ENCODE measurements around the gene MIPEP.

DNA sequence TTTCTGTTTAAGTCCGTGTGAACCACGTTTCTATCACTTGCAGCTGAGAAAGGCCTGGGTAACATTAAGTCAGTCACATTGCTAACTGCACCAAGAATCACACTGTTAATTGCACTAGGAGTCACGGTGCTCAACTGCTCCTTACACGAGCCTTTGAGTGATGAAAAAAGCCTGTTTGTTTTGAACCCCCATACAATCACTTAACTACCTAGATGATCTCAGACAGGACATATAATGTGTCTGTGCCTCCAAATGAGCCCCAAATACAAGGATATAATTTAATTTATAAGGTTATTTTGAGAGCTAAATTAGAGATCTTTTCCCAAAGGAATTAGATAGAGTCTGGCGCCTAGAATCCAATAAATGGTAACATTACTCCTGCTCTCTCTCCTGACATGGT, 84.1 kb downstream of the MIPEP start:
- no peak for TF ChIP-seq EZH2phosphoT487 (IDR thresholded peaks at IDR 0.05; ENCODE audit: insufficient read depth, low read depth)
- TF ChIP-seq EZH2 (IDR thresholded peaks at IDR 0.05; ENCODE audit: insufficient read depth, poor library complexity, severe bottlenecking), result no peak

Data from GM23248 (cell line).